Measurements from ENCODE around the gene MINDY4.

Gene MINDY4

GRCh38 chr7:30757342-30757692, 13.9 kb upstream of the MINDY4 start:
- no peak for TF ChIP-seq CTCF (IDR thresholded peaks at IDR 0.05; ENCODE audit: insufficient read depth, low read depth, low read length, missing control alignments)
- no peak for DNase-seq (ENCODE audit: low read depth)
- no peak overlapping the region for H3K4me3 ChIP-seq (ENCODE audit: low read length)

- TF ChIP-seq CTCF (IDR thresholded peaks at IDR 0.05; ENCODE audit: insufficient read depth, low read depth, low read length, missing control alignments): no peak
- peak; percentile 11 for DNase-seq (ENCODE audit: low read depth)
- no peak overlapping the region for H3K4me3 ChIP-seq (ENCODE audit: low read length)
Measured at GRCh38 chr7:30760514-30761213, 10.6 kb upstream of the MINDY4 start.

GRCh38 chr7:30761214-30762156, 9.7 kb upstream of the MINDY4 start:
- DNase-seq (ENCODE audit: low read depth): no peak
- H3K4me3 ChIP-seq (ENCODE audit: low read length): no peak overlapping the region
- TF ChIP-seq CTCF (IDR thresholded peaks at IDR 0.05; ENCODE audit: insufficient read depth, low read depth, low read length, missing control alignments): no peak

- no peak for TF ChIP-seq CTCF (IDR thresholded peaks at IDR 0.05; ENCODE audit: insufficient read depth, low read depth, low read length, missing control alignments)
- DNase-seq (ENCODE audit: low read depth): no peak
- no peak overlapping the region for H3K4me3 ChIP-seq (ENCODE audit: low read length)
Measured at GRCh38 chr7:30764030-30764975, 6.9 kb upstream of the MINDY4 start.

- H3K4me3 ChIP-seq (ENCODE audit: low read length): no peak overlapping the region
- no peak for TF ChIP-seq CTCF (IDR thresholded peaks at IDR 0.05; ENCODE audit: insufficient read depth, low read depth, low read length, missing control alignments)
- no peak for DNase-seq (ENCODE audit: low read depth)
Measured at GRCh38 chr7:30765408-30765807, 5.8 kb upstream of the MINDY4 start.

- DNase-seq (ENCODE audit: low read depth): no peak
- H3K4me3 ChIP-seq (ENCODE audit: low read length): peak overlapping the region; percentile 79
- TF ChIP-seq CTCF (IDR thresholded peaks at IDR 0.05; ENCODE audit: insufficient read depth, low read depth, low read length, missing control alignments): no peak
Measured at GRCh38 chr7:30770845-30771173, 408 bp upstream of the MINDY4 start.
